SU-DHL-6 (cell line): Measurements from ENCODE around the gene PLEKHB2.

Experiments
- H2AFZ ChIP-seq: fragments of 200-600 bp; sonication (generic); 2 replicates; pipeline ENCODE4 v1.6.1; 2014; ENCODE audit warnings: low read depth, mild to moderate bottlenecking, moderate library complexity, mixed read lengths, antibody characterized with exemption, low read length; ENCODE audit not compliant: severe bottlenecking
- H3F3A ChIP-seq: fragments of 200-600 bp; shearing (Covaris generic); 2 replicates; pipeline ENCODE4 v1.6.0; 2016; ENCODE audit warnings: antibody characterized with exemption, mild to moderate bottlenecking; ENCODE audit not compliant: insufficient read depth
- H3K27ac ChIP-seq: fragments of 200-600 bp; sonication (generic); 2 replicates; pipeline ENCODE4 v1.5.1; 2016; ENCODE audit warnings: low read depth, mild to moderate bottlenecking, low read length, moderate library complexity, mixed read lengths
- H3K27me3 ChIP-seq: fragments of 200-600 bp; sonication (generic), shearing (Covaris generic); 2 replicates; pipeline ENCODE4 v1.6.0; 2014; ENCODE audit warnings: mild to moderate bottlenecking, low read length
- H3K36me3 ChIP-seq: fragments of 200-600 bp; sonication (generic); 2 replicates; pipeline ENCODE4 v1.6.1; 2014; ENCODE audit warnings: mild to moderate bottlenecking, low read length, mixed read lengths
- H3K4me2 ChIP-seq: fragments of 300-600, 200-600 bp; shearing (Covaris generic), sonication (generic); 2 replicates; pipeline ENCODE4 v1.6.0; 2014; ENCODE audit warnings: low read length, low read depth, mild to moderate bottlenecking; ENCODE audit not compliant: poor library complexity, severe bottlenecking
- H3K4me3 ChIP-seq: fragments of 200-600 bp; sonication (generic); 2 replicates; pipeline ENCODE4 v1.5.1; 2014; ENCODE audit warnings: antibody characterized with exemption, low read length, mild to moderate bottlenecking, mixed read lengths; ENCODE audit not compliant: insufficient read depth, poor library complexity, severe bottlenecking
- H3K79me2 ChIP-seq: fragments of 200-600 bp; sonication (generic); 2 replicates; pipeline ENCODE4 v1.6.1; 2014; ENCODE audit warnings: mild to moderate bottlenecking, low read length, moderate library complexity; ENCODE audit not compliant: insufficient read depth
- H3K9ac ChIP-seq: fragments of 200-600 bp; sonication (generic); 2 replicates; pipeline ENCODE4 v1.7.0; 2014; ENCODE audit warnings: mild to moderate bottlenecking, low read length
- H3K9me2 ChIP-seq: fragments of 200-600 bp; sonication (generic); replicated peaks from 2 replicates; pipeline ENCODE4 v1.6.1; 2014; ENCODE audit warnings: low read length; ENCODE audit not compliant: insufficient read depth
- H3K9me3 ChIP-seq: fragments of 200-600 bp; sonication (generic); 2 replicates; pipeline ENCODE4 v1.6.1; 2014; ENCODE audit warnings: low read length, mixed read lengths; ENCODE audit not compliant: insufficient read depth
- H4K20me1 ChIP-seq: fragments of 200-600 bp; sonication (generic); 2 replicates; pipeline ENCODE4 v1.6.1; 2014; ENCODE audit warnings: low read depth, mild to moderate bottlenecking, antibody characterized with exemption, low read length, moderate library complexity, mixed read lengths
- EZH2phosphoT487 ChIP-seq: fragments of 200-600 bp; sonication (generic), shearing (Covaris generic); conservative IDR thresholded peaks from 2 replicates; pipeline ENCODE4 v1.6.1; 2018; ENCODE audit warnings: mild to moderate bottlenecking, antibody characterized with exemption, low read length, moderate library complexity, mixed read lengths
- TF ChIP-seq, protein P1 (sequence below): fragments of 200-600 bp; sonication (generic); IDR thresholded peaks from one replicate; pipeline ENCODE4 v1.5.1; 2017; ENCODE audit warnings: antibody characterized with exemption, mild to moderate bottlenecking, low read length, moderate library complexity; ENCODE audit not compliant: insufficient read depth, poor library complexity, severe bottlenecking

Gene PLEKHB2

DNA sequence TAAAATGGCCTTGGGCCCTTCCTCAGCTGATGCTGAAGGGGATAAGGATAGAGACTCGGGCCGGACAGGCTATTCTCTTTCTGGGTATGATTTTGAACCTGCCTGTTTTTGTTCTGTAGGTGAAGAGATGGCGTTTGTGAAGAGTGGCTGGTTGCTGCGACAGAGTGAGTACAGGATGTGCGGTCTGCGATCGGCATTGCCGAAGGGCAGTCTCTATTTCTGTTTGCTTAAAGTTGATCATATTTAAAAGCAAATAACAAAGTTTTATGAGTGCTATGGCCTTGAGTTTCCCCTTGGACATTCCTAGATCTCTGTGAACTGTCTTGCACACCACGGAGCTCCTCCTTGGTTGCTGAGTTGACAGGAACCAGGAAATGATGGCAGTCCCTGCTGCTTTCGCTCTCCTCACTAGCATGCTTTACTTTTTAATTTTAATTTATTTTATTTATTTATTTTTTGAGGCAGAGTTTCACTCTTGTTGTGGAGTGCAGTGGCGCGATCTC is 15.7 kb downstream of the PLEKHB2 start:
- no peak overlapping the region for H3K4me3 ChIP-seq
- H3K27me3 ChIP-seq = no peaks in the 10 kb centered on the region
- no peak overlapping the region for H2AFZ ChIP-seq
- no peaks in the 10 kb centered on the region for H3F3A ChIP-seq
- H3K9me2 ChIP-seq = no peaks in the 10 kb centered on the region
- H4K20me1 ChIP-seq = no peaks in the 10 kb centered on the region
- no peak overlapping the region for H3K4me2 ChIP-seq
- H3K27ac ChIP-seq = no peak overlapping the region
- peaks cover 46% of the 10 kb centered on the region for H3K79me2 ChIP-seq
- H3K9me3 ChIP-seq = no peaks in the 10 kb centered on the region
- H3K36me3 ChIP-seq = peaks cover 4% of the 10 kb centered on the region; the same call in 1 of the 2 replicates
- H3K9ac ChIP-seq = no peak overlapping the region
- TF ChIP-seq EZH2phosphoT487 = no peak
- TF ChIP-seq, protein P1, sequence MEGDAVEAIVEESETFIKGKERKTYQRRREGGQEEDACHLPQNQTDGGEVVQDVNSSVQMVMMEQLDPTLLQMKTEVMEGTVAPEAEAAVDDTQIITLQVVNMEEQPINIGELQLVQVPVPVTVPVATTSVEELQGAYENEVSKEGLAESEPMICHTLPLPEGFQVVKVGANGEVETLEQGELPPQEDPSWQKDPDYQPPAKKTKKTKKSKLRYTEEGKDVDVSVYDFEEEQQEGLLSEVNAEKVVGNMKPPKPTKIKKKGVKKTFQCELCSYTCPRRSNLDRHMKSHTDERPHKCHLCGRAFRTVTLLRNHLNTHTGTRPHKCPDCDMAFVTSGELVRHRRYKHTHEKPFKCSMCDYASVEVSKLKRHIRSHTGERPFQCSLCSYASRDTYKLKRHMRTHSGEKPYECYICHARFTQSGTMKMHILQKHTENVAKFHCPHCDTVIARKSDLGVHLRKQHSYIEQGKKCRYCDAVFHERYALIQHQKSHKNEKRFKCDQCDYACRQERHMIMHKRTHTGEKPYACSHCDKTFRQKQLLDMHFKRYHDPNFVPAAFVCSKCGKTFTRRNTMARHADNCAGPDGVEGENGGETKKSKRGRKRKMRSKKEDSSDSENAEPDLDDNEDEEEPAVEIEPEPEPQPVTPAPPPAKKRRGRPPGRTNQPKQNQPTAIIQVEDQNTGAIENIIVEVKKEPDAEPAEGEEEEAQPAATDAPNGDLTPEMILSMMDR = no peak

- Histone ChIP-seq H3K27me3 (no peaks in the 10 kb centered on the region), H3K4me2 (no peak overlapping the region), H3K27ac (no peak overlapping the region), H3K9me3 (no peaks in the 10 kb centered on the region), H3K9ac (no peak overlapping the region), H2AFZ (no peak overlapping the region), H3K36me3 (no peaks in the 10 kb centered on the region; the same call in 1 of the 2 replicates), H3K79me2 (peaks cover 41% of the 10 kb centered on the region), H3K4me3 (no peak overlapping the region), H3F3A (no peaks in the 10 kb centered on the region), H3K9me2 (no peaks in the 10 kb centered on the region), H4K20me1 (no peaks in the 10 kb centered on the region)
- TF ChIP-seq, protein P1 = no peak
- TF ChIP-seq EZH2phosphoT487 = no peak
Measured at GRCh38 chr2:131121464-131121863, 16.3 kb downstream of the PLEKHB2 start.

- Histone ChIP-seq H2AFZ (no peak overlapping the region), H3K4me2 (no peak overlapping the region), H3K79me2 (peaks cover 31% of the 10 kb centered on the region), H3K9me3 (no peaks in the 10 kb centered on the region), H3K27me3 (no peaks in the 10 kb centered on the region), H3K4me3 (no peak overlapping the region), H3K9ac (no peak overlapping the region), H3F3A (no peaks in the 10 kb centered on the region), H3K9me2 (no peaks in the 10 kb centered on the region), H4K20me1 (no peaks in the 10 kb centered on the region), H3K36me3 (peaks cover 4% of the 10 kb centered on the region; the same call in 1 of the 2 replicates), H3K27ac (no peak overlapping the region)
- TF ChIP-seq, protein P1 = no peak
- no peak for TF ChIP-seq EZH2phosphoT487
Measured at GRCh38 chr2:131122496-131122895, 17.4 kb downstream of the PLEKHB2 start.
